ENCODE measurements around the gene ZBBX. TPM values are rescaled to one million over a fixed set of nuclear protein-coding genes. Genes with fewer than 3 reads are reported as not detected.

ZBBX gene
- total and polyA plus RNA-seq, 4 donors = not detected

DNA sequence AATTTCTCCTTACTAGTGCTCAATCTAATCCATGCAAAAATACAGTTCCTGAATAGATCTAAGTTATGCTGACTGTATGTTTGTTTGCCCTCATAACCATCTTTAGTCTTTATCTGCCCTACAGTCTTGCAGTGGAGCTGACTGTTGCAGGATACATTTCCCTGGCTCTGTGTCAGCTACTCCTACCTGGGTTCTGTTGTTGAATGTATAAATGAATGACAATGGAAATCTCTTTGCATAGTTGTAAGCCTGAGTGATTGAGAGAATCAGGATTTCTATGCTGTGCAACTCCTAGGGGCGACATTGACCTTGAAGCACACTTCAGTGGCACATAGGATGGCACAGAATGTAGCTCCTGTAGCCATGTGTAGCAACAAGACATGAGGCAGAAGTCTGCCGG is 16.0 kb upstream of the ZBBX start:
- no peak overlapping the region for H3K9ac ChIP-seq (ENCODE audit: low read depth in 1 of 2, low read length in 2 of 2)
- H3K36me3 ChIP-seq (ENCODE audit: control insufficient read depth in 4 of 4, insufficient read depth in 3 of 4, low read depth in 1 of 4, low read length in 3 of 4) = no peaks in the 10 kb centered on the region
- H3K27ac ChIP-seq (ENCODE audit: low read depth in 1 of 2, low read length in 2 of 2) = no peak overlapping the region
- 78% methylated on average over 2 of the region's 2 CpGs for WGBS
- no peaks in the 10 kb centered on the region for H3K4me1 ChIP-seq (ENCODE audit: control insufficient read depth in 4 of 4, insufficient read depth in 4 of 4, low read length in 3 of 4)
- TF ChIP-seq, protein P1, sequence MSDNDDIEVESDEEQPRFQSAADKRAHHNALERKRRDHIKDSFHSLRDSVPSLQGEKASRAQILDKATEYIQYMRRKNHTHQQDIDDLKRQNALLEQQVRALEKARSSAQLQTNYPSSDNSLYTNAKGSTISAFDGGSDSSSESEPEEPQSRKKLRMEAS (IDR thresholded peaks at IDR 0.05) = no peak
- TF ChIP-seq, protein P2, sequence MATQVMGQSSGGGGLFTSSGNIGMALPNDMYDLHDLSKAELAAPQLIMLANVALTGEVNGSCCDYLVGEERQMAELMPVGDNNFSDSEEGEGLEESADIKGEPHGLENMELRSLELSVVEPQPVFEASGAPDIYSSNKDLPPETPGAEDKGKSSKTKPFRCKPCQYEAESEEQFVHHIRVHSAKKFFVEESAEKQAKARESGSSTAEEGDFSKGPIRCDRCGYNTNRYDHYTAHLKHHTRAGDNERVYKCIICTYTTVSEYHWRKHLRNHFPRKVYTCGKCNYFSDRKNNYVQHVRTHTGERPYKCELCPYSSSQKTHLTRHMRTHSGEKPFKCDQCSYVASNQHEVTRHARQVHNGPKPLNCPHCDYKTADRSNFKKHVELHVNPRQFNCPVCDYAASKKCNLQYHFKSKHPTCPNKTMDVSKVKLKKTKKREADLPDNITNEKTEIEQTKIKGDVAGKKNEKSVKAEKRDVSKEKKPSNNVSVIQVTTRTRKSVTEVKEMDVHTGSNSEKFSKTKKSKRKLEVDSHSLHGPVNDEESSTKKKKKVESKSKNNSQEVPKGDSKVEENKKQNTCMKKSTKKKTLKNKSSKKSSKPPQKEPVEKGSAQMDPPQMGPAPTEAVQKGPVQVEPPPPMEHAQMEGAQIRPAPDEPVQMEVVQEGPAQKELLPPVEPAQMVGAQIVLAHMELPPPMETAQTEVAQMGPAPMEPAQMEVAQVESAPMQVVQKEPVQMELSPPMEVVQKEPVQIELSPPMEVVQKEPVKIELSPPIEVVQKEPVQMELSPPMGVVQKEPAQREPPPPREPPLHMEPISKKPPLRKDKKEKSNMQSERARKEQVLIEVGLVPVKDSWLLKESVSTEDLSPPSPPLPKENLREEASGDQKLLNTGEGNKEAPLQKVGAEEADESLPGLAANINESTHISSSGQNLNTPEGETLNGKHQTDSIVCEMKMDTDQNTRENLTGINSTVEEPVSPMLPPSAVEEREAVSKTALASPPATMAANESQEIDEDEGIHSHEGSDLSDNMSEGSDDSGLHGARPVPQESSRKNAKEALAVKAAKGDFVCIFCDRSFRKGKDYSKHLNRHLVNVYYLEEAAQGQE (IDR thresholded peaks at IDR 0.05) = no peak
- TF ChIP-seq TAF1 (conservative IDR thresholded peaks at IDR 0.05) (no peak), NR2F2 (IDR thresholded peaks at IDR 0.05) (no peak), FOXA2 (IDR thresholded peaks at IDR 0.05) (no peak), EGR1 (IDR thresholded peaks at IDR 0.05; ENCODE audit: low read depth in 2 of 2) (no peak), RXRA (IDR thresholded peaks at IDR 0.05) (no peak), YY1 (IDR thresholded peaks at IDR 0.05) (no peak)
- no peaks in the 10 kb centered on the region for H3K27me3 ChIP-seq (ENCODE audit: control insufficient read depth in 4 of 4, insufficient read depth in 4 of 4, low read length in 3 of 4)
- H3K9me3 ChIP-seq (ENCODE audit: control insufficient read depth in 4 of 4, low read length in 3 of 4) = no peaks in the 10 kb centered on the region
- no peak for DNase-seq (ENCODE audit: low spot score)
- H3K4me3 ChIP-seq (ENCODE audit: low read depth in 1 of 3, low read length in 3 of 3) = no peak overlapping the region

DNA sequence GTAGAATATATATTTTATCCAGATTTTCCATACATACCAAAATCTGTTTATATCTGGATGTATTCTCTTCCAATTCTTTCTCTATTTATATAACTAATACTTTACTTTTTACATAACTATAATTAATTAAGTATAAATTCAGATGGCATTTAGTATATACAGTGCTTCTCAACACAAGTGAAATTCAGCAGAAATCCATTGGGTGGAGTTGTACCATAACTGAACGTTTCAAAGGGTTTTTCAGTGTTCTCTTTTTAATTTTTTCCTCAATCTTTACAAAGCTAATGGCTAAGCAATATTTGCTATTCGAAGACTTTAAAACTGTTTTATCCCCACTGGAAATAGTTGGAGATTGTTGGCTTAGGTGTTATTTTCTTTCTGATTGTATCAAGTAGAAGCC is 13.9 kb upstream of the ZBBX start:
- DNase-seq (ENCODE audit: low spot score) = no peak
- no peak overlapping the region for H3K9ac ChIP-seq (ENCODE audit: low read depth in 1 of 2, low read length in 2 of 2)
- no peaks in the 10 kb centered on the region for H3K9me3 ChIP-seq (ENCODE audit: control insufficient read depth in 4 of 4, low read length in 3 of 4)
- H3K4me1 ChIP-seq (ENCODE audit: control insufficient read depth in 4 of 4, insufficient read depth in 4 of 4, low read length in 3 of 4) = no peaks in the 10 kb centered on the region
- WGBS = 44% methylated on average over 2 of the region's 2 CpGs
- no peak overlapping the region for H3K27ac ChIP-seq (ENCODE audit: low read depth in 1 of 2, low read length in 2 of 2)
- TF ChIP-seq HNF4A (conservative IDR thresholded peaks at IDR 0.05) (no peak), RAD21 (IDR thresholded peaks at IDR 0.05) (peak in 1 of 2 donors; percentile 9), GABPA (IDR thresholded peaks at IDR 0.05 in 1 of 2, conservative IDR thresholded peaks at IDR 0.05 in 1 of 2) (no peak)
- H3K27me3 ChIP-seq (ENCODE audit: control insufficient read depth in 4 of 4, insufficient read depth in 4 of 4, low read length in 3 of 4) = no peaks in the 10 kb centered on the region
- no peak overlapping the region for H3K4me3 ChIP-seq (ENCODE audit: low read depth in 1 of 3, low read length in 3 of 3)
- H3K36me3 ChIP-seq (ENCODE audit: control insufficient read depth in 4 of 4, insufficient read depth in 3 of 4, low read depth in 1 of 4, low read length in 3 of 4) = no peaks in the 10 kb centered on the region

GRCh38 chr3:167382155-167382554 is 2.1 kb upstream of the ZBBX start:
- TF ChIP-seq HNF4A (conservative IDR thresholded peaks at IDR 0.05) = no peak
- TF ChIP-seq RAD21 (IDR thresholded peaks at IDR 0.05) = no peak
- no peak for TF ChIP-seq TAF1 (conservative IDR thresholded peaks at IDR 0.05)
- no peak for TF ChIP-seq HNF4G (IDR thresholded peaks at IDR 0.05)
- no peak for DNase-seq (ENCODE audit: low spot score)
- Histone ChIP-seq H3K27me3 (ENCODE audit: control insufficient read depth in 4 of 4, insufficient read depth in 4 of 4, low read length in 3 of 4) (no peaks in the 10 kb centered on the region), H3K9ac (ENCODE audit: low read depth in 1 of 2, low read length in 2 of 2) (no peak overlapping the region), H3K4me3 (ENCODE audit: low read depth in 1 of 3, low read length in 3 of 3) (no peak overlapping the region), H3K9me3 (ENCODE audit: control insufficient read depth in 4 of 4, low read length in 3 of 4) (no peaks in the 10 kb centered on the region), H3K36me3 (ENCODE audit: control insufficient read depth in 4 of 4, insufficient read depth in 3 of 4, low read depth in 1 of 4, low read length in 3 of 4) (no peaks in the 10 kb centered on the region), H3K27ac (ENCODE audit: low read depth in 1 of 2, low read length in 2 of 2) (no peak overlapping the region), H3K4me1 (ENCODE audit: control insufficient read depth in 4 of 4, insufficient read depth in 4 of 4, low read length in 3 of 4) (peaks cover 0 to 6% (median 4%) of the 10 kb centered on the region in 4 donors)
- WGBS = 96% methylated on average over 3 of the region's 3 CpGs
